Coronary artery (tissue), 2 donors: ENCODE results near the gene TNFRSF21.
"Not testable (repeated sequence)": the region's sequence is repeated elsewhere in the genome, so short reads cannot be mapped to it uniquely, and the experiment has no call there.

Source experiments
- DNase-seq: peaks from one replicate; pipeline ENCODE4 v3.0.0-alpha.2; 2017; ENCODE audit warnings: low spot score
- H3K27ac ChIP-seq, 2 donors: fragments of 200-600 bp; sonication (generic); one replicate each; pipeline ENCODE4 v1.5.1; 2016 to 2019
- H3K4me3 ChIP-seq: fragments of 200-600 bp; sonication (generic); 2 replicates; pipeline ENCODE4 v1.5.1; 2016; ENCODE audit warnings: mild to moderate bottlenecking, moderate library complexity
- TF ChIP-seq, protein P1 (sequence below): fragments of 200-600 bp; sonication (generic); IDR thresholded peaks from one replicate; pipeline ENCODE4 v1.5.1; 2019; ENCODE audit warnings: antibody characterized with exemption

Gene TNFRSF21

DNA sequence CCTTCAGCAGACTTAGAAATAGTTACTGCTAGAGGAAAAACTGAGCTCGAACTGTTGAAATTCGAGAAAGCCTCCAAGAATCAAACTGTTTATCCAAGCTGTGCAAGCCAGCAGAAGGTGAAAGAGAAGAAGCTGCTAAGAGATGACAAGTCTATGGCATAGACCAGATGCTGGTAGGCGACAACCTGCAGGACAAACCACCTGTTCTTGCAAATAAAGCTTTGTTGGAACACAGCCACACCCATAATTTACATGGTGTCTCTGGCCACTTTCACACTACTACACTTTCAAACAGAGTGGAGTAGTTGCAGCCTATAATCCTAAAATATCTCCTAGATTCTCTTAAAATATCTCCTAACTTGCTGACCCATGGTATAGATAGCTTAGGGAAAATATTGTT is 33.3 kb downstream of the TNFRSF21 start:
- TF ChIP-seq, protein P1, sequence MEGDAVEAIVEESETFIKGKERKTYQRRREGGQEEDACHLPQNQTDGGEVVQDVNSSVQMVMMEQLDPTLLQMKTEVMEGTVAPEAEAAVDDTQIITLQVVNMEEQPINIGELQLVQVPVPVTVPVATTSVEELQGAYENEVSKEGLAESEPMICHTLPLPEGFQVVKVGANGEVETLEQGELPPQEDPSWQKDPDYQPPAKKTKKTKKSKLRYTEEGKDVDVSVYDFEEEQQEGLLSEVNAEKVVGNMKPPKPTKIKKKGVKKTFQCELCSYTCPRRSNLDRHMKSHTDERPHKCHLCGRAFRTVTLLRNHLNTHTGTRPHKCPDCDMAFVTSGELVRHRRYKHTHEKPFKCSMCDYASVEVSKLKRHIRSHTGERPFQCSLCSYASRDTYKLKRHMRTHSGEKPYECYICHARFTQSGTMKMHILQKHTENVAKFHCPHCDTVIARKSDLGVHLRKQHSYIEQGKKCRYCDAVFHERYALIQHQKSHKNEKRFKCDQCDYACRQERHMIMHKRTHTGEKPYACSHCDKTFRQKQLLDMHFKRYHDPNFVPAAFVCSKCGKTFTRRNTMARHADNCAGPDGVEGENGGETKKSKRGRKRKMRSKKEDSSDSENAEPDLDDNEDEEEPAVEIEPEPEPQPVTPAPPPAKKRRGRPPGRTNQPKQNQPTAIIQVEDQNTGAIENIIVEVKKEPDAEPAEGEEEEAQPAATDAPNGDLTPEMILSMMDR = no peak
- no peak for DNase-seq
- H3K27ac ChIP-seq = no peak overlapping the region

DNA sequence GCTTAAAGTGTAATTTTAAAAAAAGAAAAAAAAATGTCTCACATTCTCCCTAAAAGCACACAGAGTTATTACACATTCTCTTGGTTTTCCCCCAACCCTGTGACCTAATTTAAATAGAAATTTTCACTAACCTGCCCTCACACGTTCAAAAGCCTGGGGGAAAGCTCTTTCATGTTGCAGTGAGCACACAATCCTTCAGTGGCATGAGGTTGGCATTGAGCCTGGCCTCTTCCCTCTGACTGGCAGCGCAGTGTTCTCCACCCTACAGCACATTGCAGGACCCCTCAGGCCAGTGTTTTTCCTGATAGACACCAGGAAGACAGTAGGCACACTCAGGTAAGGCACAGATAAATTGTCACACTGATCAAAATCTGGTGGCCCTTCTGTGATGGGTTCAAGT is 34.1 kb downstream of the TNFRSF21 start:
- DNase-seq = no peak
- Histone ChIP-seq H3K4me3 (no peak overlapping the region), H3K27ac (no peak overlapping the region)
- TF ChIP-seq, protein P1 = no peak

More for the DNA sequence above, 33.3 kb downstream of the TNFRSF21 start:
- no peak overlapping the region for H3K4me3 ChIP-seq

DNA sequence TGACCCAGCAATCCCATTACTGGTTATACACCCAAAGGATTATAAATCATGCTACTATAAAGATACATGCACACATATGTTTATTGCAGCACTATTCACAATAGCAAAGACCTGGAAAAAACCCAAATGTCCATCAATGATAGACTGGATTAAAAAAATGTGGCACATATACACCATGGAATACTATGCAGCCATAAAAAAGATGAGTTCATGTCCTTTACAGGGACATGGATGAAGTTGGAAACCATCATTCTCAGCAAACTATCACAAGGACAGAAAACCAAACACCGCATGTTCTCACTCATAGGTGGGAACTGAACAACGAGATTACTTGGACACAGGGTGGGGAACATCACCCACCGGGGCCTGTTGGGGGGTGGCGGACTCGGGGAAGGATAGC is 34.6 kb downstream of the TNFRSF21 start:
- not testable (repeated sequence) for H3K27ac ChIP-seq

DNA sequence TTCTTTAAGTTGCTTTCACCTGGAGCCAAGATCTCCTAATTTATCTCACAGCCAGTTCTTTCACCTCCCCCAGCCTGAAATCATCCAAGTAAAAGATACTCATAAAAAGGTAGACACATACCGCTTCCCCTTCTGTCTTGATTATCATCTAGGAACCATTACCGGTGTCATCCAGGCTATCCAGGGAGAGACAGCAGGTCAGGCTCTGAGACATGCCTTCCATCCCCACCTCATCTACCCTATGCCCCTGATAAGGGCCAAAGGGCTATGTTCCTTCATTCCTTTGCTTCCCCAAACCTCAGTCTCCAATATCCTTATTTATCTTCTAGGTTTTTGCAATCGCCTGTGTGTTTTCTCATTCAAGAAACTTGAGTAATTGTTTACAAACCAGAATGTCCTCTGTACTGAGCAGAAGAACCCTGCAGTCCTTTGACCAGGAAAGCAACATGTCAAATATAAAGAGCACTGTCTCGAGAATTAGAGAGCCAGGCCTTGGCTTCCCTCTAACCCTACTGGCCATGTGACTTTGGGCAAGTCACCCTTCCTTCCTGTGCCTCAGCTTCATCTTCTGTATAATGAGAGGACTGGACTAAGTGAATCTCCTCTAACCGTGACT is 41.0 kb downstream of the TNFRSF21 start:
- TF ChIP-seq, protein P1 = no peak
- no peak overlapping the region for H3K4me3 ChIP-seq
- no peak overlapping the region for H3K27ac ChIP-seq
- DNase-seq = no peak

More for the DNA sequence above, 34.6 kb downstream of the TNFRSF21 start:
- not testable (repeated sequence) for DNase-seq, H3K4me3 ChIP-seq

DNA sequence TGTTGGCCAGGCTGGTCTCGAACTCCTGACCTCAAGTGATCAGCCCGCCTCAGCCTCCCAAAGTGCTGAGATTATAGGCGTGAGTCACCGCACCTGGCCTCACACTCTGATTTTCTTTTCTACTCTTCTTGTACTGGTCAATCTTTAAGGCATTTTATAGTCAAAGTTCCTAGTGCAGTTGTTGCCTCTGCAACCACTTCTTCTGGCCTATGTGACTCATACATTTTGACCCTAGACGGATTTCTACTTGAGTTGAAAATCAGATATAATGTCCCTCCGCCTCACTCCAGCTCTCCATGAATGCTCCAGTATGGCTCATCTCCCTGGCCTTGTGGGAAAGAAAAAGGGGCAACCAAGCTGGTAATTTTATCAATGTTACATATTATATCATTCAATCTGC is 42.4 kb downstream of the TNFRSF21 start:
- no peak overlapping the region for H3K27ac ChIP-seq
- TF ChIP-seq, protein P1 = no peak
- no peak overlapping the region for H3K4me3 ChIP-seq
- no peak for DNase-seq

DNA sequence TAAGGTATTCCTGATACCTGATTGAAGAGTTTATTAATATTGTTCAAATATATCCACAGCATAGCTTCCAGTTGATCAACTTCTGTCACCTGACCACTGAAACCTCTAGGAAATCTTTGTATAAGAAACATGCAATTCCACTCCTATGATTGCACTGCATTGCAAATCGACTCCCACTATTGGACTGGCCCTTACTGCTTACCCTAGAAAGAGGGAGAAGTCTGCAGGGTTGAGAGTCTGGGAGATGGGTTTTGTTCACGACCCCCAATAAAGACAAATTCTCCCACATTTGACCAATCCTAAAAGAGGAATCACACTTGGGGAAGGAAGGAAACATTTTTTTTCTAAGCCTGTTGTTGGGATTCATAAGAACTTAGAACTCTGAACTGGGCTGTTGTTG is 43.7 kb downstream of the TNFRSF21 start:
- H3K27ac ChIP-seq = no peak overlapping the region
- DNase-seq = no peak
- TF ChIP-seq, protein P1 = no peak

DNA sequence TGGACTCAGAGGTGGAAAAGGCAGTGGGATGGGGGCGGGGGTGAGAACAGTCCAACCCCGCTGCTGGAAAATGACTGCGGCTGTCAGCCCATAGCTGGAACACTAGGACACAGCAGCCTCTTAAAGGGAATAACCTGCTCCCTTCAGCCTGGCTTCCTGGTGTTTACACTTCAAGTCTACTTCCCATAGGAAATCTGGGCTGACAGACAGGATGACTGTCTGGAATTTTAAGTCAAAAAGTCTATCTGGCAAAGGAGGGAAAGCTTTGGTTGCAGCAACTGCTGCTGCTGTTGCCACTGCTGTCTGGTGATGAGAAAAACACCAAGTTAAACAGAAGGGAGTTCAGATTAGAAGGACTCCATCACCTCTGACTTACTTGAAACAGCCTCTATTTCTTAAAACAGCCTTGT is 44.9 kb downstream of the TNFRSF21 start:
- DNase-seq = no peak
- Histone ChIP-seq H3K4me3 (no peak overlapping the region), H3K27ac (no peak overlapping the region)
- TF ChIP-seq, protein P1 = no peak

More for the DNA sequence above, 43.7 kb downstream of the TNFRSF21 start:
- no peak overlapping the region for H3K4me3 ChIP-seq

DNA sequence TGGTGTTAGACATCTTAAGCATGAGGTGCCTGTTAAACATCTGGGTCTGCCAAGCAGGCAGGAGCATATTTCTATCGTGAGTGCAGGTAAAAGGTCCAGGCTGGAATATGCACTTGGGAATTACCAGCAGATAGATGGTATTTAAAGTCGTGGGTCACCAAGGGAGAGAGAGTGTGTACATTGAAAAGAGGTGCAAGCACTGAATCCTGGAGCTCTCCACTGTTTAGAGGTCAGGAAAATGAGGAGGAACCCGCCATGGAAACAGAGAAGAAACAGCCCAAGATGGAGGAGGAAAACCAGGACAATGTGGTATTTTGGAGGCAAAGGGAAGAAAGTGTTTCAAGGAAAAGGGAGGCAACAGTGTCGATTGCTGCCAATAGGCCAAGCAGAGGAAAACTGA is 46.4 kb downstream of the TNFRSF21 start:
- Histone ChIP-seq H3K27ac (no peak overlapping the region), H3K4me3 (no peak overlapping the region)
- TF ChIP-seq, protein P1 = no peak
- DNase-seq = no peak
